ENCODE data around the gene LRRC45. TPM values are rescaled to one million over a fixed set of nuclear protein-coding genes. Genes with fewer than 3 reads are reported as not detected.
A peak's percentile ranks its signal among the peaks of the same experiment; 100 is the strongest.

LRRC45 gene
- total and polyA plus RNA-seq, 2 experiments from 2014 or later: 16.1 to 40.7 TPM

- no peaks in the 10 kb centered on the region for H3K79me2 ChIP-seq (replicated peaks; ENCODE audit: insufficient read depth)
- H2AFZ ChIP-seq: no peak overlapping the region
- peaks cover 10% of the 10 kb centered on the region for H3K27me3 Mint-ChIP-seq (ENCODE audit: insufficient read depth, low read depth, poor library complexity)
- H3K4me1 ChIP-seq (ENCODE audit: insufficient read depth): no peaks in the 10 kb centered on the region
- no peak for TF ChIP-seq REST (IDR thresholded peaks at IDR 0.05; ENCODE audit: unreplicated experiment)
- TF ChIP-seq POLR2AphosphoS5 (IDR thresholded peaks at IDR 0.05; ENCODE audit: low read depth): 0 out of 2 replicates have a peak, but pooled peaks have one; percentile 15
- H3K4me3 Mint-ChIP-seq: no peak overlapping the region
- H3K9me2 ChIP-seq (ENCODE audit: insufficient read depth): no peaks in the 10 kb centered on the region
- H3K4me1 Mint-ChIP-seq: no peaks in the 10 kb centered on the region
- no peak overlapping the region for H3K27ac ChIP-seq (ENCODE audit: low read depth)
- peak; percentile 1 for DNase-seq (ENCODE audit: low spot score)
- H3K9me3 Mint-ChIP-seq: no peaks in the 10 kb centered on the region
- H3K4me2 ChIP-seq: no peak overlapping the region
- peaks cover 22% of the 10 kb centered on the region for H3K36me3 Mint-ChIP-seq (ENCODE audit: low read depth)
- H4K20me1 ChIP-seq (replicated peaks; ENCODE audit: insufficient read depth): no peaks in the 10 kb centered on the region
- H3K27me3 ChIP-seq (ENCODE audit: insufficient read depth): no peaks in the 10 kb centered on the region
- no peak for ATAC-seq
- H3F3A ChIP-seq (replicated peaks; ENCODE audit: low read depth): peaks cover 3% of the 10 kb centered on the region; the same call in 1 of the 2 replicates
- H3K4me3 ChIP-seq: no peak overlapping the region
- H3K27ac Mint-ChIP-seq: no peak overlapping the region
- H3K36me3 ChIP-seq (ENCODE audit: insufficient read depth): peaks cover 4% of the 10 kb centered on the region; the same call in 1 of the 2 replicates
Observed at GRCh38 chr17:82059272-82060000, 36.3 kb downstream of the LRRC45 start.

GRCh38 chr17:82060001-82060380 is 36.9 kb downstream of the LRRC45 start:
- Mint-ChIP-seq H3K4me3 (no peak overlapping the region), H3K36me3 (ENCODE audit: low read depth) (peaks cover 19% of the 10 kb centered on the region), H3K27ac (no peak overlapping the region), H3K27me3 (ENCODE audit: insufficient read depth, low read depth, poor library complexity) (peaks cover 9% of the 10 kb centered on the region), H3K4me1 (no peaks in the 10 kb centered on the region), H3K9me3 (no peaks in the 10 kb centered on the region)
- DNase-seq (ENCODE audit: low spot score) (no peak), ATAC-seq (no peak)
- H3K4me2 ChIP-seq: no peak overlapping the region
- H3K4me3 ChIP-seq: no peak overlapping the region
- H3K4me1 ChIP-seq (ENCODE audit: insufficient read depth): no peaks in the 10 kb centered on the region
- no peaks in the 10 kb centered on the region for H3K79me2 ChIP-seq (replicated peaks; ENCODE audit: insufficient read depth)
- H3K27ac ChIP-seq (ENCODE audit: low read depth): no peak overlapping the region
- H4K20me1 ChIP-seq (replicated peaks; ENCODE audit: insufficient read depth): no peaks in the 10 kb centered on the region
- H2AFZ ChIP-seq: no peak overlapping the region
- peaks cover 4% of the 10 kb centered on the region; the same call in 1 of the 2 replicates for H3K36me3 ChIP-seq (ENCODE audit: insufficient read depth)
- H3K27me3 ChIP-seq (ENCODE audit: insufficient read depth): no peaks in the 10 kb centered on the region
- no peaks in the 10 kb centered on the region for H3K9me2 ChIP-seq (ENCODE audit: insufficient read depth)
- peaks cover 3% of the 10 kb centered on the region; the same call in 1 of the 2 replicates for H3F3A ChIP-seq (replicated peaks; ENCODE audit: low read depth)
- TF ChIP-seq CTCF (conservative IDR thresholded peaks at IDR 0.05; ENCODE audit: low read depth in 2 of 2) (no peak), ZNF331 (CRISPR knock-in tag; IDR thresholded peaks at IDR 0.05; ENCODE audit: low read depth) (no peak), JUNB (IDR thresholded peaks at IDR 0.05; ENCODE audit: unreplicated experiment) (no peak), POLR2AphosphoS5 (IDR thresholded peaks at IDR 0.05; ENCODE audit: low read depth) (no peak; the same call in 1 of the 2 replicates), EZH2phosphoT487 (IDR thresholded peaks at IDR 0.05; ENCODE audit: unreplicated experiment) (no peak), EZH2 (IDR thresholded peaks at IDR 0.05; ENCODE audit: low read depth, unreplicated experiment) (no peak), REST (IDR thresholded peaks at IDR 0.05; ENCODE audit: unreplicated experiment) (no peak)
